Central memory CD4-positive, alpha-beta T cell (primary cell): ENCODE results near the gene NT5M.

ENCODE experiments used
- DNase-seq: peaks from one replicate; pipeline ENCODE4 v3.0.0; 2022

Gene NT5M

DNA sequence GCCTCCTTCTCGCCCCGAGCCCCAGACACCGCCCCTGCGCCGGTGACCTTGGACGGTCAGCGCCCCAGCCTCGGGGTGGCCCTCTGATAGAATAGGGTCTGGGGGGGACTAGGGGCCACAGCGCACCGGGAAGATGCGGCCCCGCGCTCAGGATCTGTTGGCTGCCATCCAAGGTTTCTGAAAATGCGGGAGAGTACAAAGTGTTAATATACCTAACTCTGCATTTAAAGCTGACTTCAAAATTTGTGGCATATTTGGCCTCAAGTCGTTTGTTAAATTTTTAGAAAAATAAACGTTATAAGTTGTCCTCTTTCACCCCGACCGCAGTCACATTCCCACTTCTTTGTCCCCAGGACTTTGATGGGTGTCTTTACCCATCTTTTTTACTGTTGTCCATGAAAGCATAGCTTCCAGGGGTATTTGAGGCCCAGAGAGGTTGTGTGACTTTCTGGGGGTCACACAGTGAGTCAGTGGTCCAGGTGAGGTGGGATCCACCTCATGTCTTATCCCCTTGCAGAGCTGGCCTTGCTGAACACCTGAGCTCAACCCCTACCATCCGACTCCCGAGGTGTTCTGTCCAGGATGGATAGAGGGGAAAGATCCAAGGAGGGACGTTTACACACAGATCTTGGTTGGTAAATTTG is 796 bp downstream of the NT5M start:
- no peak for DNase-seq

- DNase-seq, result peak; percentile 54
These were observed 1.4 kb downstream of the NT5M start for GRCh38 chr17:17304521-17304985.

DNA sequence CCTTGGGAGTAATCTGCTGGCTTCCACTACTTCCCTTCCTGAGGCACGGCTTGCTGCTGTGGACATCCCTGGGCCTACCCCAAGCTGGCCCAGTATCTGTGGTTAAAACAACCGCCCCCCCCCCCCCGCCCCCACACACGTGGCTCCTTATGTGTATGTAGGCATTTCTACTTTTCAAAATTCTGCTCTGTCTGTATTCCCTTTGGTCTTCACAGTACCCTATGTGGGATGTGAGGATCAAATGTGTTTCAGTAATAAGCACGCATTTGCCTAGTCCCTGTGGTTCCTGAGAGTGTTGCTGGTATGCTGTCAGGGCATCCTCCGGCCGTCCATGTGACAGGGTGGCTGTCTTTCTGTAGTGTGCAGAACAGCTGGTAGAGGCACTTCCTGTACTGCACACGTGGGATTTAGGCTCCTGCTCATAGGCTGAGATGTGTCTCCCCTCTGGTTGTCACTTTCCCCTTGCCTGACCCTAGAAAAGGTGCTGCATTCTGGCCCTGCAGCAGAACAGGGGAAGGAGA is 2.2 kb downstream of the NT5M start:
- DNase-seq, result peak; percentile 50

DNA sequence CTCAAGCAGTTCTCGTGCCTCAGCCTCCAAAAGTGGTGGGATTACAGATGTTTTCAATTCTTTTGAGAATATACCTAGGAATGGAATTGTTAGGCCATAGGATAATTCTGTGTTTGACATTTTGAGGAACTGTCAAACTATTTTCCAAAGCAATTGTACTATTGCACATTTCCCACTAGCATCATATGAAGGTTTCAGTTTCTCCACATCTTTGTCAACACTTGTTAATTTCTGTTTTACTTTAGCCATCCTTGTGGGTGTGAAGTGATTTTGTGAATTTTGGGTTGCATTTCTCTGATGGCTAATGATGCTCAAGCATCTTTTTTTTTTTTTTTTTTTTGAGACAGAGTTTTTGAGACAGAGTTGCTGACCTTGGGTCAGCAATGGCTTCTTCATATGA is 6.2 kb downstream of the NT5M start:
- DNase-seq, result no peak

GRCh38 chr17:17313350-17313991 is 10.3 kb downstream of the NT5M start:
- peak; percentile 75 for DNase-seq

GRCh38 chr17:17314501-17315071 is 11.4 kb downstream of the NT5M start:
- DNase-seq, result no peak

DNA sequence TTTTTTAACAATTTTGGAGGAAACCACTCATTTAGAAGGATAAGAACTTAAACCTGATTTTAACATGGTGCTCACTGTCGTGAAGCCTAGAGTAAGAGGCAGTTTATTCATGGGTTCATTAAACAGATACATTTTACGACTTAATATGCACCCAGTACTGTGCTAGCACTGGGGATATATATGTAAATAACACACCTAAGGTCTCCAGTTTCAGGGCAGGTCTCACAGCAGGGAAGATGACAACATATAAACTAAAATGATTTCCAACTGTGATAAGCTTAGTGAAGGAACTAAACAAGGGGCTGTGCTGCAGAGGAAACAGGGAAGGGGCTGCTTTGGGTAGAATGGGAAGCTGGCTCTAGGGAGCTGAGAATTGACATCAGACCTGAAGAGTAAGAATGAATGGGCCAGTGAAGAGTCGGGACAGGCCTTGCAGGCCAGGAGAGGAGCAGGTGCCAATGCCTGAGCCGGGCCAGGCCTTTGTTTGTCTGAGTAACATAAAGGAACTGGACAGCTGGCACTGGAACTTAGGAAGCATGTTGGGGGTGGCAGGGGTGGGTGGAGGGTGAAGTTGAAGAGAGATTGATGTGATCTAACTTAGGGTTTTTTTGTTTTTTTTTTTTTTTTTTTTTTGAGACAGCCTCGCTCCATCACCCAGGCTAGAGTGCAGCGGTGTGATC is 12.1 kb downstream of the NT5M start:
- no peak for DNase-seq

DNA sequence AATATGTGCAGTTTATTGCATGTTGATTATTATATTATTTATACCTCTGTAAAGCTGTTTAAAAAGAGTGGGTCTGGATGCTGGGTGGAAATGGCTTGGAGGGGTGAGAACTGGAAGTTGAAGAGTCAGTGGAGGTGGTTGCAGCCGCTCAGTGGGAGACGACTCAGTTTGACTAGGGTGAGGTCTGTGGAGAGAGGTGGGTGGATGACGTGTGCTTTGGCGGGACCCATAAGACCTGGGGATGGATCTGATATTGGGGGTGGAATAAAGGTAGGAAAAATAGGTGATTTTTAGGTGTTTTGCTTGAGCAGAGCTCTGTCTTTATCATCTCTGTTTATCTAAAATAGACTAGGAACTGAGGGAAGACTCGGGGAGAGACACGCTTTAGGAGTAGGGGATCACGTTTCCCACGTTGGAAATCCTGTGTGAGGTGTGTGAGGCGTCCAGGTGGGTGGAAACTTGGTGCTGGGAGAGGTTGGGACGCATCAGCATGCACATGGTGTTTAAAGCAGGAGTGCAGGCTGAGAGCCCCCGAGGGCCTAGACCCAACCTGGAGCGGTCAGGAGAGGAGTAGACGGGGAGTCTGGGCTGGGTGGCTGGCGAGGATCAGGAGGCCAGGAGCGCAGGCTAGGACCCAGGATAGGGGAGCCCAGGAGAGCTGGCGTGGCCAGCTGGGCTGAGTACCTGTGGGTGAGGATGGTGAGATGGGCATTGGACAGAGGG is 17.2 kb downstream of the NT5M start:
- DNase-seq, result no peak

- no peak for DNase-seq
These were observed 17.7 kb downstream of the NT5M start for GRCh38 chr17:17320911-17321220.

DNA sequence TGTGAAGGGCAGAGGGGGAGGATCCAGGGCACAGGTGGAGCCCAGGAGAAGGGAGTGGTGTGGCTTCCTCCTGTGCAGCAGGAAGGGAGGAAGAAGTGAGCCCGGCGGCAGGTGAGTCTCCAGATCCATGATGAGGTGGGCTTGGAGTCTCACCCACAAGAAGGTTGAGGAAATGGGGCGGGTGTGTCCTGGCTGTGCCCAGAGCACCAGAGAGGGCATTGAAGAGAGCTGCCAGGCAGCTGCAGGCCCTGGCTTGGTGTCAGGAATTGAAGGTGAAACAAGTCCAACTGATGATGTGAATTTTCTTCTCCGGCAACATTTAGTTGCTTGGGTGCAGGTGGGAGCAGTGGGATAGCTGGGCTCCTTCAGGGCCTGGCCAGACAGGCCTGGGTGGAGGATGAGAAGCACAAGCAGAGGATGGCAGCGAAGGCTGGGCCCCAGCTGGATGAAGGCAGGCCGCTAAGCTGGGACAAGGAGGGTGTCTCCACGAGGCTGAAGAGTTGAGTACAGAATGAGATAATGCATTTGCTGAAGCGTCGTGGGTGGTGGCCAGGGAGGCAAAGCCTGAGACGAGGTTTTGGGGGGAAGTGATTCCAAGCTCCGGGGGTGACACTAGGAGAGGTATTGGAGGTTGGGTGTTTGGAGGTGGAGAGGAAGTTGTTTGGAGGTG is 18.3 kb downstream of the NT5M start:
- no peak for DNase-seq

DNA sequence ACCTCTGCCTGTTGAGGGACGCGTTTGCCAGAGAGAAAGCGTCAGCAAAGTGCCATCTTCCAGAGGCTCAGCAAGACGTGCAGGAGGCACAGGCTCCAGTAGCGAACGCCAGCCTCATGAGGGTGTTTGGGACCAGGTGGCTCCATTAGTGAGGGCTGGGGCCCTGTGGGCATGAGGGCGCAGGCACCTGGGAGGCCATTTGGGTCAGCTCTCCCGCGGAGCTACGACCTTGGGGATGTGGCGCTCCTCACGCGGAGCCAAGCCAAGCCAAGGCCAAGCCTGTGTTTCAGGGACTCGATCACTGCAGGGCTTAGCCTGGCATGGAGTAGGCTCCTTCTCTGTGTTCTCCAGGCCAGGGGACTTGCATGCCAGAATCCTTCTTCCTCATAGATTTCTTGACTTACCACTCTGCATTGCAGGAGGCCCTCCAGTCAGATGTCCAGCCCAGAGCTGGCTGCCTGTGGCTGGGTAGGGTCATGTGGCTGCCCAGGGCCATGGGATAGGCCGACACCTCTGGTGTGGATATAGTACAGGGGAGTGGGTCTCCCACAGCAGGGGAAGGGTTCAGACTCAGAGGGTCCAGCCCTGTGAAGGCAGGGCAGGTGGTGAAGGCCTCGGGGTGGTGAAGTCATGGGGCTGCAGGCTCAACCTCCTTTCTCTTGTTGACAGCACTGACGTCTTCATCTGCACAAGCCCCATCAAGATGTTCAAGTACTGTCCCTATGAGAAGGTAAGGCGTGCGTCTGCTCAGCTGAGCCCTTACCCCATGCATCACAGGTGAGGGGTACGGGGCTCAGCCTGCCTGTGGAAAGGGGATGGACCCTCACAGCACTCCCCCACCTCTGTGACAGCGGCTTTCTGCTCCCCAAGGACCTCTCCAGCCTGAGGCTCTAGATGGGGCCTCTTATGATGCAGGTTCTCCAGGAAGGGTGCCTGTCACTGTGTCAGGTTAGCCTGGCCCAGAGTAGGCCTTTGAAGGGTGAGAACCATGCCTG is 19.6 kb downstream of the NT5M start:
- DNase-seq, result no peak

GRCh38 chr17:17324616-17325015 is 21.4 kb downstream of the NT5M start:
- DNase-seq, result no peak

DNA sequence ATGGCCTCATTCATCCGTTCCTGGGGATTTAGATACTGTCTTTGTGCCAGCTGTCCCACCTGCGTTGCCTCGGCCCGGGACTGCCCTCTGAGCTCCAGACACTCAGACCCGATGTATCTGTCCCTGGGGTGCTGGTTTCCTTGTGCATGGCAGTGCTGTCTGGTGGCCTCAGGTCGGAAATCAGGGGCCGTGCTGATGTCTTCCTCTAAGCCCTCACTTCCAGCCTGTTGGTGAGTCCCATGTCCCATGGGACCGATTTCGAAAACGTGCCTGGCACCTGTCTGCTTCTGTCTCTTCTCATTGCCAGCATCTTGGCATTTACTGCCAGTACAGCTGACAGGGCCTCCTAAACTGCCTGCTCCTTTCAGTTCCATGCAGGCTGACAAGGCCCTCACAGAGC is 22.1 kb downstream of the NT5M start:
- no peak for DNase-seq

DNA sequence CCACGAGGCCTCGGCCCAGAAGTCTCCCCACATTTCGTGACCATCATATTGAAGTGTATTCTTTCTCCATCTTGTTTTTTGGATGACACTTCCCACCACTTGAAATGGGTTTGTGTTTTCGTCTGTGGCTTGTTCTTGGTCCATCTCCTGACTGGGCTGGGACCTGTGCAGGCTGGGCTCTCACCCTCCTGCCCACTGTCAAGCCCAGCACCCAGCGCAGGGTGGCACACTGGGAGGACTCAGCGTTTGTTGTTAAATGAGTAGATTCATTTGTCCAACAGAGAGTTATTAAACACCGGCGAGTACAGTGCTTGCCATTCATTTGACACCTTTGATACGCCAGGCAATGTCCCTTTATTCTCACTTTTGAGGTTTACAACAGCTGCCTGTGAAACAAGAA is 22.6 kb downstream of the NT5M start:
- DNase-seq, result no peak

- DNase-seq, result no peak
These were observed 23.2 kb downstream of the NT5M start for GRCh38 chr17:17326275-17326875.

- DNase-seq, result no peak
These were observed 25.1 kb downstream of the NT5M start for GRCh38 chr17:17328251-17328650.

- no peak for DNase-seq
These were observed 38.3 kb downstream of the NT5M start for GRCh38 chr17:17341452-17341851.

DNA sequence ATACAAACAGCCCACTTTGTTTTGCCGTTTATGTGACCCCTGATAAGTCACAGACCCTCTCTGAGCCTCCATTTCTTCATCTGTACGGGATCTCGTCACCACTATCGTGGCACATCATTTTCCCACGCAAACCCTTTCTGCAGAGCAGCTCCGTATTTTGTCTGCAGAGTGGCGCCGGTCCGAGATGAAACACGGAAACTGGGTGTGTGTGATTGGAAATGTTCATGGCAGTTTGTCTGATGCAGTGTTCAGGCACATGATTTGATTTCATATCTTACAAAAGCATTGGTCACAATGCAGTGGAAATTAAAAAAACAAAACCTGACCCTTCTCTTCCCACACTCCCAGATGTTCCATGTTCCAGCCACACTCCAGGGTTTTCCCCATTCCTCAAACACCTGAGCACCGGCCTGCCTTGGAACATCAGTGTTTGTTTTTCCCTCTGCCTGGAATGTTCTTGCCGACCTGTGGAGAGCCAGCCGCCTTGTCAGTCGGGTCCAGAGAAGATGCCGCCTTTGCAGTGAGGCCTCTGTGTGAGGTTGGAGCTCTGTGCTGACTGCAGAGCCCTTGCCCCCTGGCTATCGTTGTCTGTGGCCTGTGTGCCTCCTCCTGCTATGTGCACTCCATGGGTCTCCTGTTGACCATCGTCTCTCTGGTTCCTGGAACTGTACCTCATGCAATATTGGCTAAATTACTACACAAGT is 39.2 kb downstream of the NT5M start:
- DNase-seq, result no peak

GRCh38 chr17:17343160-17343735 is 40.1 kb downstream of the NT5M start:
- no peak for DNase-seq
